SK-N-SH treated with all-trans-retinoic acid at 6 μM for 48 hours (cell line): Measurements from ENCODE around the gene ZFAND2B.

Experiments used
- SNAI2 ChIP-seq: fragments of 250-450 bp; sonication (Bioruptor Pico); IDR thresholded peaks from 2 replicates; pipeline ENCODE4 v1.5.0; 2020; ENCODE audit warnings: mild to moderate bottlenecking, moderate library complexity
- ZFP3 ChIP-seq: fragments of 250-450 bp; sonication (Bioruptor Pico); IDR thresholded peaks from 2 replicates; pipeline ENCODE4 v1.5.0; 2020; ENCODE audit warnings: mild to moderate bottlenecking, moderate library complexity
- ZFP30 ChIP-seq: fragments of 450-650 bp; formaldehyde crosslinking; IDR thresholded peaks from 2 replicates; pipeline ENCODE4 v1.5.0; 2022; ENCODE audit warnings: mild to moderate bottlenecking, moderate library complexity
- ZNF565 ChIP-seq: fragments of 450-650 bp; formaldehyde crosslinking; conservative IDR thresholded peaks from 2 replicates; pipeline ENCODE4 v1.5.0; 2020; ENCODE audit warnings: low read depth, mild to moderate bottlenecking, moderate library complexity
- ZNF70 ChIP-seq: fragments of 450-650 bp; formaldehyde crosslinking; IDR thresholded peaks from 2 replicates; pipeline ENCODE4 v1.5.0; 2020; ENCODE audit warnings: mild to moderate bottlenecking, moderate library complexity
- ZNF8 ChIP-seq: fragments of 450-650 bp; formaldehyde crosslinking; IDR thresholded peaks from 2 replicates; pipeline ENCODE4 v1.5.0; 2020; ENCODE audit warnings: mild to moderate bottlenecking, moderate library complexity
- TF ChIP-seq, protein P1 (sequence below): fragments of 250-450 bp; sonication (Bioruptor Pico); IDR thresholded peaks from 2 replicates; pipeline ENCODE4 v1.8.0; 2021; ENCODE audit warnings: low read depth, mild to moderate bottlenecking, moderate library complexity, borderline replicate concordance

GRCh38 chr2:219252084-219252483, 45.5 kb downstream of the ZFAND2B start:
- no peak for TF ChIP-seq ZFP30
- TF ChIP-seq SNAI2: no peak
- TF ChIP-seq ZNF565: no peak
- no peak for TF ChIP-seq ZFP3 (CRISPR knock-in tag)
- TF ChIP-seq ZNF70 (CRISPR knock-in tag): no peak
- no peak for TF ChIP-seq ZNF8 (CRISPR knock-in tag)
- TF ChIP-seq, protein P1, sequence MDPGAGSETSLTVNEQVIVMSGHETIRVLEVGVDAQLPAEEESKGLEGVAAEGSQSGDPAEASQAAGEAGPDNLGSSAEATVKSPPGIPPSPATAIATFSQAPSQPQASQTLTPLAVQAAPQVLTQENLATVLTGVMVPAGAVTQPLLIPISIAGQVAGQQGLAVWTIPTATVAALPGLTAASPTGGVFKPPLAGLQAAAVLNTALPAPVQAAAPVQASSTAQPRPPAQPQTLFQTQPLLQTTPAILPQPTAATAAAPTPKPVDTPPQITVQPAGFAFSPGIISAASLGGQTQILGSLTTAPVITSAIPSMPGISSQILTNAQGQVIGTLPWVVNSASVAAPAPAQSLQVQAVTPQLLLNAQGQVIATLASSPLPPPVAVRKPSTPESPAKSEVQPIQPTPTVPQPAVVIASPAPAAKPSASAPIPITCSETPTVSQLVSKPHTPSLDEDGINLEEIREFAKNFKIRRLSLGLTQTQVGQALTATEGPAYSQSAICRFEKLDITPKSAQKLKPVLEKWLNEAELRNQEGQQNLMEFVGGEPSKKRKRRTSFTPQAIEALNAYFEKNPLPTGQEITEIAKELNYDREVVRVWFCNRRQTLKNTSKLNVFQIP (CRISPR knock-in tag): no peak
